SK-N-SH treated with all-trans-retinoic acid at 6 μM for 48 hours (cell line): Measurements from ENCODE around the gene PACC1.

Experiments
- ATAC-seq: fragments of 200-7000 bp; cut with Tn5 transposase; 3 replicates; pipeline ENCODE4 v1.9.1; 2020; ENCODE audit warnings: mild to moderate bottlenecking, moderate library complexity
- ARNTL ChIP-seq: fragments of 450-650 bp; formaldehyde crosslinking; IDR thresholded peaks from 2 replicates; pipeline ENCODE4 v1.5.0; 2020; ENCODE audit warnings: low read depth, mild to moderate bottlenecking, moderate library complexity, borderline replicate concordance
- BACH2 ChIP-seq: fragments of 250-450 bp; sonication (Bioruptor Pico); IDR thresholded peaks from 2 replicates; pipeline ENCODE4 v1.9.0; 2021; ENCODE audit warnings: mild to moderate bottlenecking, borderline replicate concordance
- CSDC2 ChIP-seq: fragments of 250-450 bp; sonication (Bioruptor Pico); IDR thresholded peaks from 2 replicates; pipeline ENCODE4 v1.5.0; 2020; ENCODE audit warnings: mild to moderate bottlenecking, moderate library complexity
- ESRRG ChIP-seq: fragments of 250-450 bp; sonication (Bioruptor Pico); IDR thresholded peaks from 2 replicates; pipeline ENCODE4 v1.6.1; 2021; ENCODE audit warnings: mild to moderate bottlenecking
- GLIS3 ChIP-seq: fragments of 250-450 bp; sonication (Bioruptor Pico); IDR thresholded peaks from 2 replicates; pipeline ENCODE4 v1.5.0; 2020; ENCODE audit warnings: mild to moderate bottlenecking, moderate library complexity
- ISL1 ChIP-seq: fragments of 250-450 bp; sonication (Bioruptor Pico); IDR thresholded peaks from 2 replicates; pipeline ENCODE4 v2.1.2; 2022; ENCODE audit warnings: mild to moderate bottlenecking, moderate library complexity
- OSR1 ChIP-seq: fragments of 250-450 bp; sonication (Bioruptor Pico); IDR thresholded peaks from 2 replicates; pipeline ENCODE4 v1.8.0; 2022; ENCODE audit warnings: moderate library complexity, mild to moderate bottlenecking, inconsistent platforms
- POU6F1 ChIP-seq: fragments of 250-450 bp; sonication (Bioruptor Pico); IDR thresholded peaks from 2 replicates; pipeline ENCODE4 v1.8.0; 2021; ENCODE audit warnings: low read depth, mild to moderate bottlenecking, moderate library complexity, borderline replicate concordance
- PPARA ChIP-seq: fragments of 250-450 bp; sonication (Bioruptor Pico); IDR thresholded peaks from 2 replicates; pipeline ENCODE4 v1.5.0; 2020; ENCODE audit warnings: mild to moderate bottlenecking, borderline replicate concordance
- RARB ChIP-seq: fragments of 250-450 bp; sonication (Bioruptor Pico); IDR thresholded peaks from 2 replicates; pipeline ENCODE4 v1.8.0; 2021; ENCODE audit warnings: mild to moderate bottlenecking, moderate library complexity
- SNAI2 ChIP-seq: fragments of 250-450 bp; sonication (Bioruptor Pico); IDR thresholded peaks from 2 replicates; pipeline ENCODE4 v1.5.0; 2020; ENCODE audit warnings: mild to moderate bottlenecking, moderate library complexity
- TCF4 ChIP-seq: fragments of 250-450 bp; sonication (Bioruptor Pico); IDR thresholded peaks from 2 replicates; pipeline ENCODE4 v1.8.0; 2021; ENCODE audit warnings: mild to moderate bottlenecking, moderate library complexity, borderline replicate concordance
- TOX ChIP-seq: fragments of 250-450 bp; sonication (Bioruptor Pico); IDR thresholded peaks from 2 replicates; pipeline ENCODE4 v1.8.0; 2021; ENCODE audit warnings: mild to moderate bottlenecking, moderate library complexity, borderline replicate concordance
- TSHZ2 ChIP-seq: fragments of 250-450 bp; sonication (Bioruptor Pico); IDR thresholded peaks from 2 replicates; pipeline ENCODE4 v1.5.0; 2020; ENCODE audit warnings: mild to moderate bottlenecking, moderate library complexity
- ZC3H10 ChIP-seq: fragments of 250-450 bp; sonication (Bioruptor Pico); IDR thresholded peaks from 2 replicates; pipeline ENCODE4 v1.5.1; 2021; ENCODE audit warnings: mild to moderate bottlenecking, moderate library complexity
- ZFP3 ChIP-seq: fragments of 250-450 bp; sonication (Bioruptor Pico); IDR thresholded peaks from 2 replicates; pipeline ENCODE4 v1.5.0; 2020; ENCODE audit warnings: mild to moderate bottlenecking, moderate library complexity
- ZFP30 ChIP-seq: fragments of 450-650 bp; formaldehyde crosslinking; IDR thresholded peaks from 2 replicates; pipeline ENCODE4 v1.5.0; 2022; ENCODE audit warnings: mild to moderate bottlenecking, moderate library complexity
- ZNF565 ChIP-seq: fragments of 450-650 bp; formaldehyde crosslinking; conservative IDR thresholded peaks from 2 replicates; pipeline ENCODE4 v1.5.0; 2020; ENCODE audit warnings: low read depth, mild to moderate bottlenecking, moderate library complexity
- ZNF70 ChIP-seq: fragments of 450-650 bp; formaldehyde crosslinking; IDR thresholded peaks from 2 replicates; pipeline ENCODE4 v1.5.0; 2020; ENCODE audit warnings: mild to moderate bottlenecking, moderate library complexity
- ZNF8 ChIP-seq: fragments of 450-650 bp; formaldehyde crosslinking; IDR thresholded peaks from 2 replicates; pipeline ENCODE4 v1.5.0; 2020; ENCODE audit warnings: mild to moderate bottlenecking, moderate library complexity
- TF ChIP-seq, protein P1 (sequence below): fragments of 250-450 bp; sonication (Bioruptor Pico); IDR thresholded peaks from 2 replicates; pipeline ENCODE4 v1.8.0; 2020; ENCODE audit warnings: mild to moderate bottlenecking, moderate library complexity, borderline replicate concordance
- TF ChIP-seq, protein P2 (sequence below): fragments of 250-450 bp; sonication (Bioruptor Pico); IDR thresholded peaks from 2 replicates; pipeline ENCODE4 v1.5.1; 2021; ENCODE audit warnings: mild to moderate bottlenecking, moderate library complexity

The PACC1 gene

GRCh38 chr1:212457740-212458338 lies 43.2 kb upstream of the PACC1 start (continued):
- no peak for TF ChIP-seq ZC3H10 (CRISPR knock-in tag)
- TF ChIP-seq SNAI2 = no peak
- TF ChIP-seq ZFP3 (CRISPR knock-in tag) = no peak
- no peak for TF ChIP-seq ESRRG (CRISPR knock-in tag)
- no peak for TF ChIP-seq BACH2 (CRISPR knock-in tag)
- no peak for TF ChIP-seq ZNF8 (CRISPR knock-in tag)
- TF ChIP-seq GLIS3 (CRISPR knock-in tag) = no peak
- TF ChIP-seq OSR1 (CRISPR knock-in tag) = no peak
- TF ChIP-seq, protein P1, sequence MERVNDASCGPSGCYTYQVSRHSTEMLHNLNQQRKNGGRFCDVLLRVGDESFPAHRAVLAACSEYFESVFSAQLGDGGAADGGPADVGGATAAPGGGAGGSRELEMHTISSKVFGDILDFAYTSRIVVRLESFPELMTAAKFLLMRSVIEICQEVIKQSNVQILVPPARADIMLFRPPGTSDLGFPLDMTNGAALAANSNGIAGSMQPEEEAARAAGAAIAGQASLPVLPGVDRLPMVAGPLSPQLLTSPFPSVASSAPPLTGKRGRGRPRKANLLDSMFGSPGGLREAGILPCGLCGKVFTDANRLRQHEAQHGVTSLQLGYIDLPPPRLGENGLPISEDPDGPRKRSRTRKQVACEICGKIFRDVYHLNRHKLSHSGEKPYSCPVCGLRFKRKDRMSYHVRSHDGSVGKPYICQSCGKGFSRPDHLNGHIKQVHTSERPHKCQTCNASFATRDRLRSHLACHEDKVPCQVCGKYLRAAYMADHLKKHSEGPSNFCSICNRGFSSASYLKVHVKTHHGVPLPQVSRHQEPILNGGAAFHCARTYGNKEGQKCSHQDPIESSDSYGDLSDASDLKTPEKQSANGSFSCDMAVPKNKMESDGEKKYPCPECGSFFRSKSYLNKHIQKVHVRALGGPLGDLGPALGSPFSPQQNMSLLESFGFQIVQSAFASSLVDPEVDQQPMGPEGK (CRISPR knock-in tag) = no peak

DNA sequence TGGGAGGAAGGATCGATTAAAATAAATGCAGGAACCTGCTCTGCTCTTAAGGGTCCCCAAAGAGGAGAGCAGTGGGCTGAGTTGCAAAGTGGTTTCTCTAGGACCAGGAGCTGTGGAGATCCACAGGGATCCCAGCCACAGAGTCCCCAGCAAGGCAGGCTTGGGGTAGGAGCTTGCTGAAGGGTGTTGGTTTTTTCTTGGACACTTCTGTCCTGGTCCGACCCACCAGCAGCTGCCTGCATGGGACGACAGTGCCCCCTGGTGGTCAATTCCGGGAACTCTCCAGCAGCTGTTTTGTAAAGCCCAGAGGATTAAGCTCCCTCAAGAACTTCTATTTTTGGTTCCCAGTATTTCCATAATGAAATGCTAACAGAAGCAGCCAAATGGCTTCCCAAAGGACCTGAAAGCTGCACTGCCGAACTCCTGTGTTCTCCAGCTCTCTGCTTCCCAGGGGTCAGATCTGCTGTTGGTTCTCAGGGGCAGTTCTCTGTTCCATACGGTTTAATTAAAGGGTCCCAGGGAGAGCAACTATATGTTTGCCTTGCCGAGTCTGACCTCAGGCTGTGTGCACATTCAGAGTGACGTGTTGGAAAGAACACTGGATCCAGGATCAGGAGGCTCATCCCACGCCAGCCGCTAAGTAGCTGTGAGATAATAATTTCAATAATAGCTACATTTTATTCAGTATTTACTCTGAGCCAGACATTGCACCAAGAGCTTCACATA lies 41.3 kb upstream of the PACC1 start:
- peak; percentile 93 for ATAC-seq
- no peak for TF ChIP-seq ISL1 (CRISPR knock-in tag)
- TF ChIP-seq ZNF565 (CRISPR knock-in tag) = no peak
- no peak for TF ChIP-seq TSHZ2 (CRISPR knock-in tag)
- TF ChIP-seq, protein P1 (CRISPR knock-in tag) = no peak
- no peak for TF ChIP-seq GLIS3 (CRISPR knock-in tag)
- no peak for TF ChIP-seq ARNTL
- TF ChIP-seq, protein P2, sequence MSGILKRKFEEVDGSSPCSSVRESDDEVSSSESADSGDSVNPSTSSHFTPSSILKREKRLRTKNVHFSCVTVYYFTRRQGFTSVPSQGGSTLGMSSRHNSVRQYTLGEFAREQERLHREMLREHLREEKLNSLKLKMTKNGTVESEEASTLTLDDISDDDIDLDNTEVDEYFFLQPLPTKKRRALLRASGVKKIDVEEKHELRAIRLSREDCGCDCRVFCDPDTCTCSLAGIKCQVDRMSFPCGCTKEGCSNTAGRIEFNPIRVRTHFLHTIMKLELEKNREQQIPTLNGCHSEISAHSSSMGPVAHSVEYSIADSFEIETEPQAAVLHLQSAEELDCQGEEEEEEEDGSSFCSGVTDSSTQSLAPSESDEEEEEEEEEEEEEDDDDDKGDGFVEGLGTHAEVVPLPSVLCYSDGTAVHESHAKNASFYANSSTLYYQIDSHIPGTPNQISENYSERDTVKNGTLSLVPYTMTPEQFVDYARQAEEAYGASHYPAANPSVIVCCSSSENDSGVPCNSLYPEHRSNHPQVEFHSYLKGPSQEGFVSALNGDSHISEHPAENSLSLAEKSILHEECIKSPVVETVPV (CRISPR knock-in tag) = no peak
- no peak for TF ChIP-seq POU6F1 (CRISPR knock-in tag)
- no peak for TF ChIP-seq ZNF8 (CRISPR knock-in tag)
- no peak for TF ChIP-seq BACH2 (CRISPR knock-in tag)
- TF ChIP-seq ZFP3 (CRISPR knock-in tag) = no peak
- no peak for TF ChIP-seq PPARA (CRISPR knock-in tag)
- no peak for TF ChIP-seq RARB
- TF ChIP-seq CSDC2 (CRISPR knock-in tag) = no peak
- TF ChIP-seq ZNF70 (CRISPR knock-in tag) = no peak
- no peak for TF ChIP-seq ZFP30 (CRISPR knock-in tag)
- TF ChIP-seq ZC3H10 (CRISPR knock-in tag) = no peak
- no peak for TF ChIP-seq TCF4
- TF ChIP-seq OSR1 (CRISPR knock-in tag) = no peak
- no peak for TF ChIP-seq TOX
